ENCODE results near the gene REP15. TPM values are rescaled to one million over a fixed set of nuclear protein-coding genes. Genes with fewer than 3 reads are reported as not detected.

The REP15 gene
- total and polyA plus RNA-seq, 2 of the 4 experiments (the other 2 are of a cell fraction) = 0.48 to 2.2 TPM

- H3K18ac ChIP-seq (ENCODE audit: low read depth, low read length) = no peak overlapping the region
- WGBS, 2 experiments (ENCODE audit: extremely low coverage in 2 of 2, insufficient read length in 1 of 2) = no CpG with 5 or more reads among the region's 4 CpGs
- no peak overlapping the region for H3K27ac ChIP-seq (ENCODE audit: insufficient read depth, low read length)
- peaks cover 20% of the 10 kb centered on the region for H3K36me3 ChIP-seq (ENCODE audit: control insufficient read depth, insufficient read depth, low read length)
- H2BK5ac ChIP-seq (ENCODE audit: low read depth, low read length, poor library complexity, severe bottlenecking) = no peak overlapping the region
- no peak overlapping the region for H4K91ac ChIP-seq (ENCODE audit: insufficient read depth, low read depth, low read length)
- no peak overlapping the region for H3K14ac ChIP-seq (replicated peaks; ENCODE audit: low read depth, low read length)
- H3K79me1 ChIP-seq (ENCODE audit: low read depth in 1 of 2, low read length in 2 of 2) = peaks cover 2 to 4% of the 10 kb centered on the region in 2 experiments; a peak in 1 of 4 replicates
- in situ Hi-C loops (cut with MboI; ENCODE audit: low sequenced_read_pairs) = no loop called here
- H3K9ac ChIP-seq (ENCODE audit: low read depth, low read length) = no peak overlapping the region
- H3K9me3 ChIP-seq (ENCODE audit: control insufficient read depth, insufficient read depth, low read length) = no peaks in the 10 kb centered on the region
- ChIA-PET POLR2A (ENCODE audit: unreplicated experiment) (no interaction called here), CTCF (no interaction called here)
- no peak overlapping the region for H2BK20ac ChIP-seq (ENCODE audit: low read depth, low read length)
- H4K20me1 ChIP-seq (ENCODE audit: insufficient read depth, low read length) = no peaks in the 10 kb centered on the region
- no peak overlapping the region for H2AK9ac ChIP-seq (replicated peaks; ENCODE audit: low read depth, low read length, poor library complexity)
- no peak overlapping the region for H2BK120ac ChIP-seq (ENCODE audit: low read depth, low read length)
- no peak overlapping the region for H2BK15ac ChIP-seq (ENCODE audit: low read depth, low read length)
- H3K4ac ChIP-seq (ENCODE audit: low read depth, low read length) = no peak overlapping the region
- dilution Hi-C loops (cut with HindIII; ENCODE audit: low sequenced_read_pairs, unreplicated experiment) = no loop called here
- no peak overlapping the region for H2AFZ ChIP-seq (replicated peaks; ENCODE audit: low read length, poor library complexity)
- no peak overlapping the region for H4K8ac ChIP-seq (ENCODE audit: low read depth in 2 of 2, low read length in 2 of 2)
- no TSS peak for BruUV-seq (replicated peaks)
- no peak overlapping the region for H4K5ac ChIP-seq (ENCODE audit: low read depth, low read length)
- H3K56ac ChIP-seq (ENCODE audit: extremely low read depth, insufficient read depth, low read length) = no peak overlapping the region
- no peak overlapping the region for H3K4me3 ChIP-seq (ENCODE audit: insufficient read depth, low read depth, low read length)
- no peak overlapping the region for H3K4me2 ChIP-seq (ENCODE audit: low read depth, low read length)
- H3K23ac ChIP-seq (ENCODE audit: low read depth, low read length) = no peak overlapping the region
- H3K27me3 ChIP-seq (ENCODE audit: control insufficient read depth, insufficient read depth, low read length) = no peaks in the 10 kb centered on the region
- no peak overlapping the region for H2AK5ac ChIP-seq (ENCODE audit: low read depth, low read length)
- TF ChIP-seq BHLHE40 (IDR thresholded peaks at IDR 0.05; ENCODE audit: low read depth, low read length) = no peak
- TF ChIP-seq POLR2A (IDR thresholded peaks at IDR 0.05; ENCODE audit: low read depth, low read length) = no peak
- no peak for TF ChIP-seq FOS (IDR thresholded peaks at IDR 0.05; ENCODE audit: low read depth, low read length)
- no peak for TF ChIP-seq RFX5 (IDR thresholded peaks at IDR 0.05; ENCODE audit: low read depth, low read length)
- TF ChIP-seq MAZ (IDR thresholded peaks at IDR 0.05; ENCODE audit: borderline replicate concordance, low read depth, low read length) = no peak
- TF ChIP-seq NFE2L2 (IDR thresholded peaks at IDR 0.05; ENCODE audit: low read depth, low read length) = no peak
- TF ChIP-seq SMC3 (IDR thresholded peaks at IDR 0.05; ENCODE audit: low read depth, low read length) = no peak
- no peak for TF ChIP-seq MXI1 (IDR thresholded peaks at IDR 0.05; ENCODE audit: borderline replicate concordance, low read depth, low read length)
- no peak for TF ChIP-seq CEBPB (IDR thresholded peaks at IDR 0.05; ENCODE audit: low read depth, low read length)
- TF ChIP-seq ELK1 (IDR thresholded peaks at IDR 0.05; ENCODE audit: borderline replicate concordance, low read depth, low read length) = no peak
- TF ChIP-seq RAD21 (IDR thresholded peaks at IDR 0.05; ENCODE audit: low read length) = no peak
- intact Hi-C loops (cut with micrococcal nuclease) = no loop called here
- no peak for DNase-seq
- no peak for ATAC-seq (ENCODE audit: low read depth)
- peaks cover 9% of the 10 kb centered on the region; the same call in 1 of the 2 replicates for H3K9me1 ChIP-seq (ENCODE audit: insufficient read depth, low read length)
- H3K4me1 ChIP-seq (ENCODE audit: control insufficient read depth, insufficient read depth, low read length) = no peaks in the 10 kb centered on the region; the same call in 1 of the 2 replicates
Observed at GRCh38 chr12:27672051-27672450, 24.2 kb upstream of the REP15 start.

All from IMR-90 (cell line).